DND-41 (cell line): ENCODE data around the gene PI4KA.

Source experiments
- ATAC-seq: fragments of 200-7000 bp; cut with Tn5 transposase; 3 replicates; pipeline ENCODE4 v1.9.1; 2021; ENCODE audit warnings: low read depth; ENCODE audit not compliant: insufficient read depth
- DNase-seq: peaks from one replicate; pipeline ENCODE4 v3.0.0-alpha.2; 2020
- H2AFZ ChIP-seq: 2 replicates; pipeline ENCODE4 v1.6.0; 2012; ENCODE audit warnings: low read depth, low read length
- H3K27ac ChIP-seq: 2 replicates; pipeline ENCODE4 v1.5.1; 2012; ENCODE audit warnings: low read length, inconsistent platforms
- H3K27me3 ChIP-seq: fragments of 200-600 bp; sonication (generic); 2 replicates; pipeline ENCODE4 v1.6.0; 2012; ENCODE audit warnings: low read length, mild to moderate bottlenecking, inconsistent platforms; ENCODE audit not compliant: insufficient read depth, poor library complexity
- H3K36me3 ChIP-seq: 2 replicates; pipeline ENCODE4 v1.5.1; 2012; ENCODE audit warnings: low read length, inconsistent platforms; ENCODE audit not compliant: insufficient read depth
- H3K4me1 ChIP-seq: 2 replicates; pipeline ENCODE4 v1.5.1; 2012; ENCODE audit warnings: mild to moderate bottlenecking, low read length; ENCODE audit not compliant: insufficient read depth
- H3K4me2 ChIP-seq: 2 replicates; pipeline ENCODE4 v1.6.0; 2012; ENCODE audit warnings: mild to moderate bottlenecking, moderate library complexity, low read length, inconsistent platforms; ENCODE audit not compliant: insufficient read depth
- H3K4me3 ChIP-seq, 2 experiments: fragments of 200-600 bp in 1 of 2; shearing (Covaris generic) in 1 of 2; 2 replicates each; pipeline ENCODE4 v1.5.1; 2012 to 2016; ENCODE audit warnings: inconsistent platforms in 2 of 2, low read length in 2 of 2, mild to moderate bottlenecking in 2 of 2, low read depth in 1 of 2, moderate library complexity in 1 of 2
- H3K79me2 ChIP-seq: 2 replicates; pipeline ENCODE4 v1.6.0; 2012; ENCODE audit warnings: low read length, inconsistent platforms; ENCODE audit not compliant: insufficient read depth
- H3K9ac ChIP-seq: 2 replicates; pipeline ENCODE4 v1.6.0; 2012; ENCODE audit warnings: low read depth, mild to moderate bottlenecking, inconsistent platforms, low read length, moderate library complexity
- H3K9me3 ChIP-seq: 2 replicates; pipeline ENCODE4 v1.5.1; 2012; ENCODE audit warnings: low read length, moderate library complexity, mild to moderate bottlenecking, inconsistent platforms; ENCODE audit not compliant: insufficient read depth, severe bottlenecking
- H4K20me1 ChIP-seq: 2 replicates; pipeline ENCODE4 v1.6.0; 2012; ENCODE audit warnings: low read length; ENCODE audit not compliant: insufficient read depth
- CTCF ChIP-seq: IDR thresholded peaks from 2 replicates; pipeline ENCODE4 v1.5.1; 2012; ENCODE audit warnings: borderline replicate concordance, low read length, moderate library complexity, mild to moderate bottlenecking; ENCODE audit not compliant: poor library complexity, severe bottlenecking; ENCODE audit errors: extremely low read depth
- EZH2 ChIP-seq: IDR thresholded peaks from 3 replicates; pipeline ENCODE4 v1.6.1; 2012; ENCODE audit warnings: borderline replicate concordance, low read depth, mild to moderate bottlenecking, moderate library complexity, low read length, inconsistent platforms; ENCODE audit not compliant: severe bottlenecking

PI4KA gene

GRCh38 chr22:20792221-20792965, 66.2 kb downstream of the PI4KA start:
- Histone ChIP-seq H3K4me2 (no peak overlapping the region), H3K4me1 (no peaks in the 10 kb centered on the region), H3K4me3 (no peak overlapping the region), H3K36me3 (peaks cover 81% of the 10 kb centered on the region), H3K79me2 (no peaks in the 10 kb centered on the region), H3K27ac (no peak overlapping the region), H3K9ac (no peak overlapping the region), H3K27me3 (no peaks in the 10 kb centered on the region), H2AFZ (no peak overlapping the region), H4K20me1 (peaks cover 7% of the 10 kb centered on the region; the same call in 1 of the 2 replicates), H3K9me3 (no peaks in the 10 kb centered on the region)
- DNase-seq (no peak), ATAC-seq (no peak)
- TF ChIP-seq EZH2 (no peak), CTCF (no peak)

DNA sequence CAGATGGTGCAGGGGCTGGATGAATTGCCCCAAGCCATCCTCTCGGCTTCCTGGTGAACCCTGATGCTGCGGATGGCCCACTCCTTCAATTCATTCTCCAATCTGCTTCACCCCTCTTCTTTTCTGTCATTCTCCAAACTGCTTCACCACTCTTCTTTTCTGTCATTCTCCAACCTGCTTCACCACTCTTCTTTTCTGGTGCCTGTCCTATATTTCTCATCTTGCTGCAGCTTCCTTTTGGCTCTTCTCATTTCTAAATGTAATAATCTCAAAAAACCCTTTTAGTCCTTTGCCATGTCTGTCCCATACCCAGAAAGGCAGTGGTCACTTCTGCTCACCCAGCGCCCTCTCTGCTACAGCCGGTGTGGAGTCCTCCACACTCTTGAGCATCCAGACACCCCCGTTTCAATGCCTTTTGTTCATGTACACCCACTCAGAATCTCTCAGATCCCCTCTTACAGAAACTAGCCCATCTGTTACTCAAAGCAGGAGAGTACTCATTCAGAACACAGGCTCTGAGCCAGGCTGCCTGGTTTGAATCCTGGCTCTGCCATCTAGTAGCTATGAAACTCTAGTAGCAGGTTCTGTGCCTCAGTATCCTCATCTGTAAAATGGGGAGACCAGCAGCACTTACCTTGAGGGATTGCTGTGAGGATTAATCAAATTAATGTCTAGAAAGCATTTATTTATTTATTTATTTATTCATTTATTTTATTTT, 69.8 kb downstream of the PI4KA start:
- H3K4me1 ChIP-seq = no peaks in the 10 kb centered on the region
- H3K9ac ChIP-seq = no peak overlapping the region
- ATAC-seq = no peak
- H3K4me3 ChIP-seq = no peak overlapping the region
- H3K36me3 ChIP-seq = peaks cover 76% of the 10 kb centered on the region
- no peak overlapping the region for H3K27ac ChIP-seq
- H3K4me2 ChIP-seq = no peak overlapping the region
- H2AFZ ChIP-seq = no peak overlapping the region
- no peaks in the 10 kb centered on the region for H3K9me3 ChIP-seq
- no peaks in the 10 kb centered on the region for H3K79me2 ChIP-seq
- H3K27me3 ChIP-seq = no peaks in the 10 kb centered on the region
- H4K20me1 ChIP-seq = peaks cover 10% of the 10 kb centered on the region; the same call in 1 of the 2 replicates
- TF ChIP-seq CTCF (no peak), EZH2 (no peak)
- no peak for DNase-seq

DNA sequence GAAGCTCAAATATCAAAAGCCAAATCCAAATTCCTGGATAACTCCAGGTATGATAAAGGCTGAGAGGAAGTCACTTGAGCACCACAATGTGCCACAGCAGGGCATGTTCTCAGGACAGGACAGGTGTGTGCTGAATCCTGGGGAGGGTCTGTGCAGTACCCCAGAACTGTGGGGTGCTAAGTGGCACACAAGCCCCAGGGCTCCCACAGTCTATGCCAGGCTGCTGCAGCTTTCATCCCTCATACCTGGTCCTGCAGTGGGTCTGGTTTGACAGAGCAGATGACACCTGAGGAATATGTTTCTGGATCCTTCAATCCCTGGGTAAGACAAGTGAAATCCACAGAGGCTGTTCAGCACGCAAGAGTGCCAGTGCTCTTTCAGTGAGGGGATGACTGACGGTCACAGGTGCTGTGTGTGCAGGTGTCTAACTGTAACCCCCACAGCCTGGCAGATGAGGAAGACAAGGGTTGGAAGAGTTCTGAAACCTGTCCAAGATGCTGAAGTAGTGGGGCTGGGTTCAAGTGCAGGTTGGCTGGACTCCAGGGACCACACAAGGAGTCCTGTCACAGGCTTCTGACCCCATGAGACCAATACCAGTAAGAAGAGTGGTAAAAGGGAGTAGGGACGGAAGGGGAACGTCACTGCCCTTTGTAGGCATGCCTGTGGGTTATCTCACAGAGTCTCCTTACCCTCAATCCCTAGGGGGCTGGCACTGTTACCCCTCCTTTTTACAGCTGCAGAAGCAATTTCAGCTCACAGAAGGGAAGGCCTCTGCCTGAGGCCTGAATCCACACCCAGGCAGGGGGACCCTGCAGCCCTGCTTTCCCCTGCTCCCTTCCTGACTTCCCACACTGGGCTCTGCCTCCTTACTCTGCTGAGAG, 70.6 kb downstream of the PI4KA start:
- Histone ChIP-seq H3K4me3 (no peak overlapping the region), H3K4me1 (no peaks in the 10 kb centered on the region), H3K79me2 (no peaks in the 10 kb centered on the region), H3K9ac (no peak overlapping the region), H3K4me2 (no peak overlapping the region), H3K27ac (no peak overlapping the region), H3K27me3 (no peaks in the 10 kb centered on the region), H3K9me3 (no peaks in the 10 kb centered on the region), H4K20me1 (peaks cover 10% of the 10 kb centered on the region; the same call in 1 of the 2 replicates), H3K36me3 (peaks cover 77% of the 10 kb centered on the region), H2AFZ (no peak overlapping the region)
- DNase-seq (no peak), ATAC-seq (no peak)
- no peak for TF ChIP-seq CTCF
- TF ChIP-seq EZH2 = no peak
